ENCODE measurements around the gene ATF5. TPM values are rescaled to one million over a fixed set of nuclear protein-coding genes. Genes with fewer than 3 reads are reported as not detected.
A peak's percentile ranks its signal among the peaks of the same experiment; 100 is the strongest.

Gene ATF5
- total RNA-seq, 5 donors from 2014 or later (not counting 1 experiment from before 2014, with no cell fraction given) = 8.5 to 18.9 (median 11.2) TPM

- peak in 2 of 4 experiments; percentile 13 to 18 for ATAC-seq (replicated peaks in 1 of 4)
- Histone ChIP-seq H3K27me3 (replicated peaks in 1 of 2; ENCODE audit: control insufficient read depth in 2 of 2, extremely low read depth in 1 of 2, insufficient read depth in 2 of 2, low read length in 1 of 2) (no peaks in the 10 kb centered on the region), H3K36me3 (ENCODE audit: control insufficient read depth in 2 of 2, extremely low read depth in 1 of 2, insufficient read depth in 1 of 2, low read length in 1 of 2) (no peaks in the 10 kb centered on the region), H3K9me3 (no peaks in the 10 kb centered on the region), H3K4me3 (ENCODE audit: control insufficient read depth in 1 of 2, extremely low read depth in 1 of 2, low read length in 1 of 2) (peak overlapping the region; percentile 17 to 56), H3K27ac (ENCODE audit: low read length) (peak overlapping the region; percentile 44), H3K4me1 (ENCODE audit: control insufficient read depth in 1 of 2, extremely low read depth in 1 of 2, insufficient read depth in 2 of 2, low read length in 2 of 2) (peaks cover 27 to 57% of the 10 kb centered on the region in 2 experiments)
- 25% methylated on average over 10 of the region's 25 CpGs for WGBS (ENCODE audit: insufficient coverage)
- POLR2A ChIA-PET = interaction anchor here in 1 of 2 donors (0.6 kb wide), 2 partner anchors 37 to 41 kb away, joined by 3 to 7 read pairs; no protein-coding TSS in a partner anchor
- Mint-ChIP-seq H3K4me3 (peak overlapping the region; percentile 37 to 99 (median 41)), H3K27me3 (no peaks in the 10 kb centered on the region), H3K4me1 (peaks cover 50 to 60% (median 55%) of the 10 kb centered on the region in 3 donors), H3K9me3 (no peaks in the 10 kb centered on the region), H3K27ac (peak overlapping the region; percentile 48 to 71), H3K36me3 (peaks cover under 1% of the 10 kb centered on the region)
- CTCF ChIA-PET = interaction anchor here in 1 of 2 donors (0.5 kb wide), 1 partner anchor 216 kb away, joined by 3 read pairs; no protein-coding TSS in a partner anchor
- DNase-seq = peak in 34 of 35 experiments; percentile 17 to 66 (median 46)
Measured at GRCh38 chr19:49932731-49933131, 3.7 kb downstream of the ATF5 start.

- Histone ChIP-seq H3K4me3 (ENCODE audit: control insufficient read depth in 1 of 2, extremely low read depth in 1 of 2, low read length in 1 of 2) (peak overlapping the region in 1 of 2 donors; percentile 44), H3K36me3 (ENCODE audit: control insufficient read depth in 2 of 2, extremely low read depth in 1 of 2, insufficient read depth in 1 of 2, low read length in 1 of 2) (no peaks in the 10 kb centered on the region), H3K9me3 (no peaks in the 10 kb centered on the region), H3K27ac (ENCODE audit: low read length) (no peak overlapping the region), H3K4me1 (ENCODE audit: control insufficient read depth in 1 of 2, extremely low read depth in 1 of 2, insufficient read depth in 2 of 2, low read length in 2 of 2) (peaks cover 22 to 52% of the 10 kb centered on the region in 2 experiments), H3K27me3 (replicated peaks in 1 of 2; ENCODE audit: control insufficient read depth in 2 of 2, extremely low read depth in 1 of 2, insufficient read depth in 2 of 2, low read length in 1 of 2) (no peaks in the 10 kb centered on the region)
- no peaks in the 10 kb centered on the region for H3K27me3 Mint-ChIP-seq
- ATAC-seq (replicated peaks in 1 of 4) (no peak), DNase-seq (no peak)
- no peaks in the 10 kb centered on the region for H3K9me3 Mint-ChIP-seq
- H3K4me1 Mint-ChIP-seq = peaks cover 42 to 51% (median 46%) of the 10 kb centered on the region in 3 donors
- H3K4me3 Mint-ChIP-seq = peak overlapping the region in 1 of 3 donors; percentile 99
- H3K36me3 Mint-ChIP-seq = no peaks in the 10 kb centered on the region
- WGBS (ENCODE audit: insufficient coverage) = 91% methylated on average over 6 of the region's 8 CpGs
- peak overlapping the region; percentile 4 to 71 for H3K27ac Mint-ChIP-seq
- POLR2A ChIA-PET = no interaction called here
- CTCF ChIA-PET = interaction anchor here in 1 of 2 donors (0.7 kb wide), 1 partner anchor 64 kb away, joined by 3 read pairs; no protein-coding TSS in a partner anchor
Measured at GRCh38 chr19:49933643-49934042, 4.6 kb downstream of the ATF5 start.

- ChIA-PET POLR2A (no interaction called here), CTCF (no interaction called here)
- Mint-ChIP-seq H3K4me3 (no peak overlapping the region), H3K27me3 (no peaks in the 10 kb centered on the region), H3K9me3 (no peaks in the 10 kb centered on the region), H3K4me1 (peaks cover 26 to 28% (median 26%) of the 10 kb centered on the region in 3 donors), H3K27ac (peak overlapping the region in 1 of 2 donors; percentile 63), H3K36me3 (no peaks in the 10 kb centered on the region)
- Histone ChIP-seq H3K27me3 (replicated peaks in 1 of 2; ENCODE audit: control insufficient read depth in 2 of 2, extremely low read depth in 1 of 2, insufficient read depth in 2 of 2, low read length in 1 of 2) (peaks cover 0 to 7% of the 10 kb centered on the region in 2 experiments), H3K36me3 (ENCODE audit: control insufficient read depth in 2 of 2, extremely low read depth in 1 of 2, insufficient read depth in 1 of 2, low read length in 1 of 2) (no peaks in the 10 kb centered on the region), H3K4me3 (ENCODE audit: control insufficient read depth in 1 of 2, extremely low read depth in 1 of 2, low read length in 1 of 2) (no peak overlapping the region), H3K9me3 (no peaks in the 10 kb centered on the region), H3K4me1 (ENCODE audit: control insufficient read depth in 1 of 2, extremely low read depth in 1 of 2, insufficient read depth in 2 of 2, low read length in 2 of 2) (peaks cover 17 to 34% of the 10 kb centered on the region in 2 experiments), H3K27ac (ENCODE audit: low read length) (no peak overlapping the region)
- no peak for DNase-seq
- no peak for ATAC-seq (replicated peaks in 1 of 4)
- 77% methylated on average over 4 of the region's 5 CpGs for WGBS (ENCODE audit: insufficient coverage)
Measured at GRCh38 chr19:49936549-49936948, 7.5 kb downstream of the ATF5 start.

- H3K36me3 ChIP-seq (ENCODE audit: control insufficient read depth in 2 of 2, extremely low read depth in 1 of 2, insufficient read depth in 1 of 2, low read length in 1 of 2) = no peaks in the 10 kb centered on the region
- H3K9me3 ChIP-seq = no peaks in the 10 kb centered on the region
- ChIA-PET POLR2A (no interaction called here), CTCF (interaction anchor here (0.5 to 1.3 kb wide), 2 partner anchors 46 to 114 kb away, joined by 3 read pairs; no protein-coding TSS in a partner anchor)
- ATAC-seq (replicated peaks in 1 of 4) (peak; percentile 68 to 80 (median 69)), DNase-seq (peak; percentile 13 to 86 (median 65))
- no peaks in the 10 kb centered on the region for H3K27me3 Mint-ChIP-seq
- no peak overlapping the region for H3K27ac Mint-ChIP-seq
- H3K4me1 ChIP-seq (ENCODE audit: control insufficient read depth in 1 of 2, extremely low read depth in 1 of 2, insufficient read depth in 2 of 2, low read length in 2 of 2) = peaks cover 10 to 26% of the 10 kb centered on the region in 2 experiments
- no peak overlapping the region for H3K27ac ChIP-seq (ENCODE audit: low read length)
- peaks cover 16 to 18% (median 17%) of the 10 kb centered on the region in 3 donors for H3K4me1 Mint-ChIP-seq
- no peak overlapping the region for H3K4me3 Mint-ChIP-seq
- no peaks in the 10 kb centered on the region for H3K36me3 Mint-ChIP-seq
- WGBS (ENCODE audit: insufficient coverage) = 38% methylated on average over 21 of the region's 35 CpGs
- H3K9me3 Mint-ChIP-seq = no peaks in the 10 kb centered on the region
- H3K4me3 ChIP-seq (ENCODE audit: control insufficient read depth in 1 of 2, extremely low read depth in 1 of 2, low read length in 1 of 2) = peak overlapping the region; percentile 6 to 10
- peaks cover 0 to 7% of the 10 kb centered on the region in 2 experiments for H3K27me3 ChIP-seq (replicated peaks in 1 of 2; ENCODE audit: control insufficient read depth in 2 of 2, extremely low read depth in 1 of 2, insufficient read depth in 2 of 2, low read length in 1 of 2)
Measured at GRCh38 chr19:49937750-49938381, 8.9 kb downstream of the ATF5 start.

- peaks cover 0 to 7% of the 10 kb centered on the region in 2 experiments for H3K27me3 ChIP-seq (replicated peaks in 1 of 2; ENCODE audit: control insufficient read depth in 2 of 2, extremely low read depth in 1 of 2, insufficient read depth in 2 of 2, low read length in 1 of 2)
- Mint-ChIP-seq H3K4me1 (peaks cover 8 to 11% (median 10%) of the 10 kb centered on the region in 3 donors), H3K36me3 (no peaks in the 10 kb centered on the region), H3K27ac (no peak overlapping the region), H3K4me3 (no peak overlapping the region), H3K27me3 (peaks cover 3 to 4% of the 10 kb centered on the region in 2 donors), H3K9me3 (no peaks in the 10 kb centered on the region)
- no peak overlapping the region for H3K27ac ChIP-seq (ENCODE audit: low read length)
- no peak for ATAC-seq (replicated peaks in 1 of 4)
- no peak overlapping the region for H3K4me3 ChIP-seq (ENCODE audit: control insufficient read depth in 1 of 2, extremely low read depth in 1 of 2, low read length in 1 of 2)
- 92% methylated on average over 4 of the region's 4 CpGs for WGBS (ENCODE audit: insufficient coverage)
- peaks cover 5 to 18% of the 10 kb centered on the region in 2 experiments for H3K4me1 ChIP-seq (ENCODE audit: control insufficient read depth in 1 of 2, extremely low read depth in 1 of 2, insufficient read depth in 2 of 2, low read length in 2 of 2)
- CTCF ChIA-PET = interaction anchor here in 1 of 2 donors (0.7 kb wide), 1 partner anchor 67 kb away, joined by 3 read pairs; no protein-coding TSS in a partner anchor
- DNase-seq = no peak
- H3K36me3 ChIP-seq (ENCODE audit: control insufficient read depth in 2 of 2, extremely low read depth in 1 of 2, insufficient read depth in 1 of 2, low read length in 1 of 2) = no peaks in the 10 kb centered on the region
- POLR2A ChIA-PET = no interaction called here
- H3K9me3 ChIP-seq = no peaks in the 10 kb centered on the region
Measured at GRCh38 chr19:49938662-49939061, 9.7 kb downstream of the ATF5 start.

- Mint-ChIP-seq H3K9me3 (no peaks in the 10 kb centered on the region), H3K4me1 (peaks cover 6 to 9% (median 7%) of the 10 kb centered on the region in 3 donors), H3K27ac (no peak overlapping the region), H3K36me3 (no peaks in the 10 kb centered on the region), H3K4me3 (no peak overlapping the region), H3K27me3 (peaks cover 5 to 9% of the 10 kb centered on the region in 2 donors)
- Histone ChIP-seq H3K27ac (ENCODE audit: low read length) (no peak overlapping the region), H3K4me1 (ENCODE audit: control insufficient read depth in 1 of 2, extremely low read depth in 1 of 2, insufficient read depth in 2 of 2, low read length in 2 of 2) (peaks cover 5 to 15% of the 10 kb centered on the region in 2 experiments), H3K9me3 (no peaks in the 10 kb centered on the region), H3K27me3 (replicated peaks in 1 of 2; ENCODE audit: control insufficient read depth in 2 of 2, extremely low read depth in 1 of 2, insufficient read depth in 2 of 2, low read length in 1 of 2) (peaks cover 0 to 7% of the 10 kb centered on the region in 2 experiments), H3K36me3 (ENCODE audit: control insufficient read depth in 2 of 2, extremely low read depth in 1 of 2, insufficient read depth in 1 of 2, low read length in 1 of 2) (no peaks in the 10 kb centered on the region), H3K4me3 (ENCODE audit: control insufficient read depth in 1 of 2, extremely low read depth in 1 of 2, low read length in 1 of 2) (no peak overlapping the region)
- ATAC-seq (replicated peaks in 1 of 4) (peak in 1 of 4 experiments; percentile 27), DNase-seq (no peak)
- CTCF ChIA-PET = interaction anchor here (0.6 to 1.1 kb wide), 3 partner anchors 28 to 338 kb away, joined by 4 to 12 read pairs (median 4); no protein-coding TSS in a partner anchor
- WGBS (ENCODE audit: insufficient coverage) = 62% methylated on average over 7 of the region's 7 CpGs
- POLR2A ChIA-PET = no interaction called here
Measured at GRCh38 chr19:49939721-49940481, 10.9 kb downstream of the ATF5 start.
